KBM-7 (cell line): ENCODE measurements around the gene FREM3.
"Not testable (repeated sequence)": the region's sequence is repeated elsewhere in the genome, so short reads cannot be mapped to it uniquely, and the experiment has no call there.

Source experiments
- DNase-seq: peaks from one replicate; pipeline ENCODE4 v3.0.0-alpha.2; 2015
- in situ Hi-C: fragments of 300-500 bp; cut with MboI; formaldehyde crosslinking; loops from 2 replicates; pipeline ENCODE4 v1.14.3; 2020; ENCODE audit warnings: low sequenced_read_pairs, low pct_unique_long_range_greater_than_20kb, mixed read lengths

FREM3 gene

DNA sequence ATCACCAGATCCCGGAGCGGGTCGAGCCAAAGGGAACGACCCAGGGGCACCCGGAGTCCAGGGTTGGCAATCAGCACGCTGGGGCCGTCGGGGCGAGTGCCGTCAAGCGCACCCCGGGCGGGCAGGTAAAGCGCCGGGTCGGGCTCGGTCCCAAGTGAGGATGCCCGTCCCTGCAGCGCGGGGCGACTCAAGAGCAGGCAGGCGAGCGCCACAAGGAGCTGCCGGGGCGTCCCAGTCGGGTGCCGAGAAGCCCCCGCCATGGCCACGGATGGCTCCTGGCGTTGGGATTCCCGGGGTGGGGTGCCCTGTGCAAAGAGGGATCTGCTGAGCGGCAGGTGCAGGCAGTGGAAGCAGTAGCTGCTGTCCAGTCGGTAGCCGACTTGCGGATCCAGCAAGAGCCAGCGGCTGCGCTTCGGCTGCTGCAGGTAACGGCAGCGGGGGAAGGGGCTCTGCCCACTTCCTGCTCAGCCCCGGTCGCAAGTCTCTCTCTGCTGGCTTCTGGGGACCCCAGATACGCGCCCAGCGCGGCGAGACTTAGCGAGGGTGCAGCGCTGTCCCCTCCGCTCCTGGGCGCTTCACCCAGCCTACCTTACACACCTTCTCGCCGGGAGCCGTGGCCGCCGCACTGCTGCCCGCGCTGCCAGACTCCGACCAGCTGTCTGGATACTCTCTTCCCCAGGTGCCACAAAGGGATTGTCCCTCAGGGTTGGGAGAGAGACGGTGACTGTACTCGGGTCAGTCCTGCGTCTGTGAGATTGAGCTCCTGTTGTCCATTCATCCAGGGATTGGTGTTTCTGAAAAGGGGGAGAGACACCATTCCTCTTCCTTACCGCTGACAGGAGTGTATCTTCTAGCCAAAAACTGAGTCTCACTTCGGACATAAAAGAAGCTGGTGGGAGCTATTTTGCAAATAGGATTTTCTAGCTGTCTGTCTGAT lies at the start of gene FREM3:
Gene FREM3, minus strand, starts transcription at position 260 of the 937 bp plus-strand sequence. Its CDS starts 0 bp downstream, at position 260.
- peak; percentile 28 for DNase-seq
- in situ Hi-C loops, result no loop called here

DNA sequence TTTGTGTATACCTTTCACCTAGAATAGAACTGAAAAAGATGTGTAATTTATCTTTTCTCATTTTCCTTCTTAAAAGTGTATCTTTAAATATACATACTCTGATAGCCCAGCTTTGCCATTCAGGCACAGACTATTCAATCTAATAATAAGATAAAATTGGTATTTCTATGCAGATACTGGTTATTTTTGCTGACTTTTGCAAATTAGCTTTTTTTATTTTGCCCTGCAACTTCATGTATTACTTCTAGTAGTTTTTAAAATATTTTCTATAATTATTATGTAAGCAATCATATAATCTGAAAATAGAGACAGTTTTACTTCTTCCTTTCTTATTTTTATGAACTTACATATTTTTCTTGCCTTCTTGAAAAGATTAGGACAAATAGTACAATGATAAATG lies 45.4 kb upstream of the FREM3 start:
- no peak for DNase-seq
- in situ Hi-C loops, result no loop called here

DNA sequence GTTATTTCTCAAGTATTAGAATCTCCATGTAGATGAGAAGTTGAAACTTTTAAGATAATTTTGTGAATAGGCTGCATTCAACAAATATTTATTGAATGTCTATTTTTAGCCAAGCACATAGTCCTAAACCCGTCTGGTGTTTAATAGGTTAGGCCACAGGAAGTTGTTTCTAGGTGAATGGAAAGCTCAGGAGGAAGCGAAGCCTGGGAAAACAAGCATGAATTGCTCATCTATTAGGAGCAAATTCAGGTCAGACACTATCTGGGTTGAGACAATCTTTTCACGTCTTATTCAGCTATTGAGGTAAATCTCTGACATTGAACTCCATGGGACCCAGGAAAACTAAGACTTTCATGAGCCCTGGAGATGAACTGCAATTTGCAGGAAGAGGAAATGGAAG lies 43.1 kb upstream of the FREM3 start:
- DNase-seq, result no peak
- in situ Hi-C loops, result no loop called here

DNA sequence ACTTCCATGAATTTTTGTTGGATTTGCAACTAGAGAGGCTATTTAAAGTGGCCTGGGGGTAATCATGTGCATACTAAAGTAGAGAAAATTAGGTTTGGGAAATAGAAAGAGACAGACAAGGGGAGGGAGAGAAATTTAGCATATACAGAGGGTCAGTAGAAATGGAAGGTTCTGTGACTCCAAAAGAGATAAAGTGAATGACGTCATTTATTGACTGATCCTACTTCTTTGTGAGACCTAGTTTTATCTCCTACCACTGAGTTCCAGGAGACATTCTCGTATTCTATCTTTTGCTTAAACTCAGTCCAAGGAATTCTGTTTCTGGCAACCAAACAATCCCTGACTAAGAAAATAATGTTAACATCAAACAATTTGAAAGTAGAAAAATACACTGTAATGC lies 42.4 kb upstream of the FREM3 start:
- no peak for DNase-seq
- in situ Hi-C loops, result no loop called here

DNA sequence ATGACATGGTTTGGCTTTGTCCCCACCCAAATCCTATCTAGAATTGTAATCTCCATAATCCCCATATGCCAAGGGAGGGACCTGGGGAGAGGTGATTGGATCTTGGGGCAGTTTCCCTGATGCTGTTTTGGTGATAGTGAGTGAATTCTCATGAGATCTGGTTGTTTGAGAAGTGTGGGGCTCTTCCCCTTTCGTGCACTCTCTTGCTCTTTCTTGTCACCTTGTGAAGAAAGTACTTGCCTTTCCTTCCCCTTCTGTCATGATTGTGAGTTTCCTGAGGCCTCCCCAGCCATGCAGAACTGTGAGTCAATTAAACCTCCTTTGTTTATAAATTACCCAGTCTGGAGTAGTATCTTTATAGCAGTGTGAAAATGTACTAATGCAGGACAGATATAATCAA lies 36.4 kb upstream of the FREM3 start:
- in situ Hi-C loops, result no loop called here
- peak; percentile 17 for DNase-seq

DNA sequence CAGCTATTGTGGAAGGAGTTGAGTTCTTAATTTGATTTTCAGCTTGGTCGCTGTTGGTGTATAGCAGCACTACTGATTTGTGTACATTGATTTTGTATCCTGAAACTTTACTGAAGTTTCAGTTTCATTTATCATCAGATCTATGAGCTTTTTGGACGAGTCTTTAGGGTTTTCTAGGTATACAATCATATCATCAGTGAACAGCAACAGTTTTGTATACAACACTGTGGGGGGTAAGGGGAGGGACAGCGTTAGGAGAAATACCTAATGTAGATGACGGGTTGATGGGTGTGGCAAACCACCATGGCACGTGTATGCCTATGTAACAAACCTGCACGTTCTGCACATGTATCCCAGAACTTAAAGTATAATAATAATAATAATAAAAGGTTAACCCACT lies 35.6 kb upstream of the FREM3 start:
- DNase-seq, in situ Hi-C loops: not testable (repeated sequence)

DNA sequence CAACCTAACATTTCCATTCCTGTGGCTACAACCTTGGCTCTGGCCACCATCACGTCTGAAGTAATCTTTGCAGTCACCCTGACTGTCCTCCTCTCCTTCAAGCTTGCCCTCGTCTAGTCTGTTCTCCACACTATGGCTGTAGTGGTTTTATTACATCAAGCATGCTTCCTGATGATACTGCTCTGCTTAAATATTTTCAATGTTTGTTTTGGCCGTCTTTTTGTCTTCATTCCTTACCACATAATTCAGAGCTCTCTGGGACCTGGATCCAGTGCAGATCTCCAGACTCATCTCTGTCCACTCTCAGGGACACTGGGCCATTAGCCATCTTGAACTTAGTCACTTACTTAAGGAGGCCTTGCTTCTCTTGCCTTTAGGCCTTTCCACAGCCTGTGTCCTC lies 27.7 kb upstream of the FREM3 start:
- no peak for DNase-seq

DNA sequence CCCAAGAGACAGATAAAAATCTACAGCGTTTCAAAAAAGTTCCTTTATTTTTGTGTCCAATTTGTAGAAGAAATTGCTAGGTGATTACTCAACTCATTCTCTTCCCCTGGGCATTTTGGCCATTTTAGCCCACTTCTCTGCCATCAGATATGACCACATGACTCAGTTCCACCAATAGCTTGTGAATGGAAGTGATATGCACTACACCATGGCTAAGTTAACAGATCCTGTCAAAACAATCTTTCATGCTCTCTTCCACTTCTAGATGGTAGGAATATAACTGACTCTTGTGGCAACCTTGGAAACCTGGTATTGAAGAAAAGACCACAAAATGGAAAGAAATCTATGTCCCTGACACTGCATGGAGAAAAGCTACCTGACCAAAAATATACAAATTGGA lies 26.2 kb upstream of the FREM3 start:
- in situ Hi-C loops, result no loop called here
- DNase-seq, result no peak

More for the DNA sequence above, 27.7 kb upstream of the FREM3 start:
- in situ Hi-C loops, result no loop called here

DNA sequence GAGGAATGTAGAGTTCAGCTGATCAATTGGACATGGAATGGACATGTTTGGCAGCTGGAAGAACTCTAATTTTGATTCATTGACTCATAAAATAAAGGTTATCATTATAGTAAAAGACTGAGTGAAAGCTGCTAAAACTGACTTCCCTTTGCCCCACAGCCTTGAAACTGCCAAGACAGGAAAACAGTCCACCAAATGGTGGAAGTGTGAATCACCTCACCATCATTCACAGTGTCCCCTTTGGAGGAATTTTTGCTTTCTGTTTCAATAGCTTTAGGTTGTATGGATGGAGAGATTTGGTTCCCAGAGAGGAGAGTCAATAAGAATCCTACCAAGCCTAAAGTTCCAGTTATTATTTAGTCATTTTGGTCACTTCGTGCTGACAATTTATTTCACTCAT lies 20.8 kb upstream of the FREM3 start:
- in situ Hi-C loops, result no loop called here
- no peak for DNase-seq

DNA sequence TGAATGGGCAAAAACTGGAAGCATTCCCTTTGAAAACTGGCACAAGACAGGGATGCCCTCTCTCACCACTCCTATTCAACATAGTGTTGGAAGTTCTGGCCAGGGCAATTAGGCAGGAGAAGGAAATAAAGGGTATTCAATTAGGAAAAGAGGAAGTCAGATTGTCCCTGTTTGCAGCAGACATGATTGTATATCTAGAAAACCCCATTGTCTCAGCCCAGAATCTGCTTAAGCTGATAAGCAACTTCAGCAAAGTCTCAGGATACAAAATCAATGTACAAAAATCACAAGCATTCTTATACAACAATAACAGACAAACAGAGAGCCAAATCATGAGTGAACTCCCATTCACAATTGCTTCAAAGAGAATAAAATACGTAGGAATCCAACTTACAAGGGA lies 18.3 kb upstream of the FREM3 start:
- in situ Hi-C loops, DNase-seq: not testable (repeated sequence)

DNA sequence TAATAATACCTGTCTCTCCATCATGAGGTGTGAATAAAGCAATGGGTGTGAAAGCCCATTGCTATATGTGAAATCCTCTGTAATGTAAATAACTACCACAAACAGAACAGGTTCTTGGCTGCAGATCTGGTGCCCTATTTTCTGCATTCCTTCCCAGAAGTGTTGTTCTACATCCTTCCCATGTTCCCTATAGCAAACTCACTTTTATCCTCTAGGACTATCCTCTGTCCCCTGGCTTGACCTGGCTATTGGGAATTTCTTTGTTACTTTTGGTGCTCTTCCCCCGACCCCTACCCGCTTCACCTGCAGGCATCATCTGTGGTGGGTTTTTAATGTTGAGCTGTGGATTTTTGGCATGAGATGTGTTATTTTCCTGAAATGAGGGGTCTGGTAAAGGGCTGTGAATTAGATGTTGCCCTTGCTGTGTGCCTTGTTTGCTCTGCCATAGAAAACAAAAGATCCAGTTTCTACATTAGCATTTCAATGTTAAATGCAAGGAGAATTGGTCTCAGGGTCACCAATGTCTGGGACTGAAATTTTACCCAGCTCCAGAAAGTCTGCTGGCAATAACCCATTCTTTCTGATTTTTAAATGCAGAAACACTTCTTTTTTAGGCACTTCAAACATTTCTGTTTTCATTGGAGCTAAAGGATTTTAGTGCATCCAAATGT lies 13.6 kb upstream of the FREM3 start:
- no peak for DNase-seq
- in situ Hi-C loops, result no loop called here

DNA sequence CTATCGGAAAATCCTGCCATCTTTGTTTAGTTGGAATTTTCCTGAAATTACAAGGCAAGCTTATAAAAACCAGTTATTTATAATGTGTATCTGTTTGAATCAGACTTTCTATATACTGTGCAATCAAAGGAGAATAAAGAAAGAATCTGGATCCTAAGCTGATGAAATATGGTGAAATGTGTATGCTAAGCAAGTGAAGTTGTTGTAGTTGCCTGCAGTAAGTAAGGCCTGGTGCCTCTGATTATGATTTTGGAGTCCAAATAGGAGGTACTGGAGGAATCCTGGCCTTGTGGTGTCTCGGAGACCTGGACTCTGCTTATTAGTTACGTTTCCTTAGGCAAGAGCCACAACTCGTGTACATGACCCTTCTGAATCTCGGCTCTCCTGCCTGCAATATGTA lies 13.1 kb upstream of the FREM3 start:
- in situ Hi-C loops, result no loop called here
- no peak for DNase-seq

DNA sequence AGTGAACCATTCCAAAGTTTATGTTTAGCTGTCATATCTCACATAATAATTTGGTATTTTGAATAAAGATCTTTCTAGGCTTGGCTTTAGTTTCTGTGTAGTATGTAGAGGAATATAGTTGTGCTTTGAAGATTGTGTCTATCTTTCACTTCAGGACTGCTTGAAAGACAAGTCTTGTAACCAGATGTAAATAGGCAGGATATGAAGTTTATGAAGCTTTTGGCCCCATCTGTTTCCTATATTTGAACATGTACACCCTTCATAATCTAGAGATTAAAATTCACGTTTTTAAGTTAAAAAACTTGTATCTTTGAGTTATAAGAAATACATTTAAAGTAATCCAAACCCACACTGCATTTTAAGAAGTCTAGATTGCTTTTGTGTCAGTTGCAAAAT lies 11.7 kb upstream of the FREM3 start:
- in situ Hi-C loops, result no loop called here
- no peak for DNase-seq

DNA sequence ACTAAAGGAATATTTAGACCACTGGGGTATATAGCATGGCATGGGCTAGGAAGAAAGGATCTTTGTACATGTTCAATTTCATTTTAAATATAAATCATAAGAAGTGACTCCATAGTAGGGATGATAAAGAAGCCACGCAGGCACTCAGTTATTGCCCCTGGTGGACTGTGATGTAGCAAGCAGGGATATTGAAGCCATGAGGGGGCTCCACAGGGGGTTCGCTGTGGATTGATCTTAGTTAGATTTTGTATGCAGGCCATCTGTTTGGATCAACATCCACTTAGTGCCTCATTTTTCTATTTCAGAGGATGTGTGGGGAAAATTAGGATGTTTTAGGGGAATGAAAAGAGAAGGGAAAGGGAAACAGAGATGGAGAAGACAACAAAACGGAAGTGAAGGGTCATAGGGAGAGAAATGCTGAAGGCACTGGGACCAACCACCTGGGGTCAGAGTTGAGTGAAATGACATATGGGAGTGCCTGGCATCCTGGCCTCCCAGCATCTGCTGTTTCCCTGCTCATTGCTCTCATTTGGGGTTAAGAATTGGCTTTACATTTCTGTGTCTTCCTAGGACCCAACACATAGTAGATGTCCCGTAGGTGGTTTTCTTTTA lies 11.2 kb upstream of the FREM3 start:
- DNase-seq, result peak; percentile 8
- in situ Hi-C loops, result no loop called here

DNA sequence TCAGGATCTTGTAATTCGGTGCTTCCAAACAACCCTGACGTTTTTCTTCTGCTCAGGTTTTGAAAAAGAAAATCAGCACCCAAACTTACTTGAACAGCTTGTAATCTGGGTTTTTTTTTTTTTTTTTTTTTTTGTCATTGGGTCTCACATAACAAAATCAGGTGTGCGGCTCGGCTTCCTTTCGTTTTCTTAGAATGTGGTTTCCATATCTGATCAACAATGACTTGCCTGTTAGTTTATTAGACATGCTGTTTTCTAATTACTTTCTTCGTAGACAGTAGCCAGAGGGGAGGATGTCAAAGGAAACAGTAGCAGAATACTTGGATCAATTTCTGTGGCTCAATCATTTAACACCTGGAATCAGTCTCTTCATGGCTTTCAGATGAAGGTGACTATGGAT lies 890 bp upstream of the FREM3 start:
- in situ Hi-C loops, result no loop called here
- peak; percentile 25 for DNase-seq

DNA sequence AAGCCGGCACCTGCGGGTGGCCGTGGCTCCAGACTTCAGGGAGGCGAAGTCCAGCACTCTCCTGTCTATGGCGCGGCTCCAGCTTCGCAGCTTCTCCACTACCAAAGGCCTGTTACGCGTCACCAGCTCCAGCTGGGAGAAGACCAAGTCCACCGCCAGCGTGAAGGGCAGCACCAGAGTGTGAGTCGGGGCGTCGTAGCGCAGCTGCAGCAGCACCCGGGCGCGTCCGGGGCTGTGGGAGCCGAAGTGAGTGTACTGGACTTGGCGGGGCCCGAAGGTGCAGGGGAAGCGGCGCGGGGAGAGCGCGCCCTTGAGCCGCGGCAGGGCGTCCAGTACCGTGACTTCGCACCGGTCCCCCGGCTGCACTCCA lies 444 bp downstream of the FREM3 start:
- no peak for DNase-seq
- in situ Hi-C loops, result no loop called here

DNA sequence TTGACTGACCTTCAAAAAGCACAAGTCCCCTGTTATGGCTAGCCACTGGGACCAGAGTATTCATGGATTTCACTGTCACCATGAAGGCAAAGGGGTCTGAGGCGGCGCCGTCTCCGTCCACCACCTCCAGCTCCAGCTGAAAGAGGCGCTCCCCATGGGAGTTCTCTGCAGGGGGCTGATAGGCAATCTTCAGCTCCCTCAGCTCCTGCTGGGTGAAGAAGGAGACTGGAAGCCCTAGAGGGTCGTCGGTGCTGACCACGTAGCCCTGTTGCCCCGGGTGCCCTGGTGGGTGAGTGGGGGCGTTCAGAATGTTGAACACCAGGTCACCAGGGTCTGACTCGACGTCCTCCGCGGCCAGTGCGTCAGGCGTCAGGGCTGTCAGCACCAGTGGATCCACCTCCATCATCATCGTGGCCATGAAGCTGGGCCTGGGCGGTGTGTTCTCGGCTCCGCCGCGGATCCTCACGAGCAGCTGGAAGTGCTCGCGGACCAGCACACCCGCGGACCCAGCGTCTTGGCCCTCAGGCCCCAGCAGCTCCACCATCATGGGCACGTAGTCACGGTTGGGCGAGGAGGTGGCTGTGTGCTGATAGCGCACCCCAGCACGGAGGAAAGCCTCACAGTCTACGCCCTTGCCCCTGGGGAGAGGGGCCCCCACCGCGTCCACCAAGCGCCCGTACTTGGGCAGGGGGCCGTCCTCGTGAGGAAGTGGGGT lies 987 bp downstream of the FREM3 start:
- in situ Hi-C loops, result no loop called here
- DNase-seq, result no peak

DNA sequence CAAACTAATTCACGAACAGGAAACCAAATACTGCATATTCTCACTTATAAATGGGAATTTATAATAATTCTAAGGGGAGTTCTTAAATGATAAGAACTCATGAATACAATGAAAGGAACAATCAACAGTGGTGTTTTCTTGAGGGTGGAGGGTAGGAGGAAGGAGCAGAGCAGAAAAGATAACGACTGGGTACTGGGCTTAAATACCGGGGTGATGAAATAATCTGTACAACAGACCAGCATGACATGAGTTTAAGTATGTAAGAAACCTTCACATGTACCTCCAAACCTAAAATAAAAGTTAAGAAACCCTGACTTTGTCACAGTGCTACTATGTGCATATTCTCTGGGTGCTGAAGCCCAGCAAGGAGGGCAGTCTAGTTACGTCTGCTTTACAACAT lies 6.6 kb downstream of the FREM3 start:
- no peak for DNase-seq
- in situ Hi-C loops, result no loop called here

DNA sequence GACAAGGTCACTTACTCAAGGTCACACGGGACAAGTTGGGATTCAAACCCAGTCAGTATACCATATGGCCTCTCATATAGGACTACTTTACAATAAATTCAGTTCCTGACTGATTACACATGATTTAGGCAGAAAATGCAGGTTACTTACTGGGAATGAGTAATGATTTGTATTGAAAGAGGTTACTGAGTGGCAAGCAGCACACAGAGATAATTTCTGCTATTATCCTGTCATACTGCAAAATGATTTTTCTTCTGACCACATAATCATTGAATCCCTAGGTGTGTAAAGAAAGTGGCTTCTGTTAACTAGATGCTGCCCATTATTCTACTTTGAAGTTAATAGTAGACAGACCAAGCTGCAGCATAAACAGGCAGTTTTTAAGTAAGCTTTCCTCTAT lies 8.2 kb downstream of the FREM3 start:
- DNase-seq, result no peak
- in situ Hi-C loops, result no loop called here

DNA sequence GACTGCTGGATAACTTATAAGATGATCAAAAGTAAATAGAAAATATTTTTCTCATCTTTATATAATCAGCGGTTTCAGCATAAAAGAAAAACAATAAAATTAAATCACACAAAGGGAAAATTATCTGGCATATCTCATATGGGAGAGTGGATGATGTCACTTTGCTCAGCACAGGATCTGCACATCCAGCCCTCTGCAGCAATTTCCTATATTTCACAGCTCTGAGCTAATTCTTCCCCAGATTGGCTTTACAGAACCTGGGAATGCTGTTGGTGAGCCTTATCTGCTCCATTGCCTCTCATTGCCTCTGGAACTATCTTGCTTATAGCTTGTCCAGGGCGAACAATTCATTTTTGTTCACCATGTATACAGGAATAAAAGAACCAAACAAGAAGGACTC lies 21.0 kb downstream of the FREM3 start:
- in situ Hi-C loops, result no loop called here
- DNase-seq, result no peak
